ENCODE measurements around the gene KLK13.

KLK13 gene

DNA sequence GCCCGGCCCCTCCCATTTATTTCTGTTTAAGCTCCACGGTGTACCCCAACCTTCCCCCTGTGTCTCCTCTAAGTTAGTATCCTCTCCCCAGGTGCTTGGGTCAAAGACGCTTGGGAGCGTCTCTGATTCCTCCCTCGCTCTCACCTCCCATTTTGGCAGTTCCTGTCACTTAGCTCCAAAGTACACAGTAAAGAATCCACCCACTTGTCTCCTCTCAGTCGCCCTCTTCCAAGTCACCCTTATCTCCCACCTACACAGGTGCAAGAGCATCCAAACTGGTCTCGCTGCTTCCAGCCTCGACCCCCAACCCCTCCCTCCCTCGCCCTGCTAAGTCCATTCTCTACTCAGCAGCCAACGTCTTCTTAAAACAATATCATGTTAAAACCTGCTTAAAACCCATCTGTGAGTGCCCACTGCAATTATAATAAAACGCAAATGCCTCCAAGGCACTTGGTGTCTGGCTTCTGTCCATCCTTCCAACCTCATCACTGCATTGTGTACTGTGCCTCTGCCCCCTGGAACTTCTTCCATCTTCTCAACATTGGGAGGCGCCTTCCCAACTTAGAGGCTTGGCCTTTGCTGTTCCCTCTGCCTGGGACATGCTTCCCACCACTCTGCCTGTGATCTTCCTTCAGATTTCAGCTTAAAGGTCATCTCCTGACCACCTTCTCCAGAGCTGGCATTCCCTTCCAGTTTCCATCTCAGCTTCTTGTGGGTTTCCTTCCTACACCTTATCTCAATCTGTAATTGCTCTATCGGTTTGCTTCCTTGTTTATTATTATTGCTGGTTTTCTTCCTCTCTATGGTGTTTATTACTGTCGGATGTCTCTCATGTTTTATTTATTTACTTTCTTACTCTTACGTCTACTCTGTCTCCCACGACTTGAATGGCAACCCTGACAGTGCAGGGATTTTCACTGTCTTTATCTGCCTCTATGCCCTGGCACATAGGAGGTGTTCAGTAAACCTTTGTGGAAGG lies 27.3 kb upstream of the KLK13 start:
- DNase-seq = no peak

DNA sequence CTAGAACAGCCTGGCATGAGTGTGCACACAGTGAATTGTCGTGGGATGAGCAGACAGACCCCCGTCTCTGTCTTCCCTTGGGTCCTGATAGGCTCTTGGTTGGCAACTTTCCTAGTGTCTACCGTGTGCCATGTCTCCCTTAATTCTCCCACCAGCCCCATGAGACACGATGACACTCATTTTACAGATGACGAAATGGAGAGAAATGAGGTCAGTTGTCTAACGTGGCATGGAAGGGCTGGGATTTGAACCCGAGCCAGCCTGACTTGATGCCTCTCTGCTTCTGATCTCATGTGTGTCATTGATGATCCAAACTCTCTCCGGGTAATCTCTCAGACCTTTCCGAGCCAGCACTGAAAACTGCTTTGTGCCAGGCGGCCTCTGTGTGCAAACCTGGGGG lies 26.2 kb upstream of the KLK13 start:
- no peak for DNase-seq

DNA sequence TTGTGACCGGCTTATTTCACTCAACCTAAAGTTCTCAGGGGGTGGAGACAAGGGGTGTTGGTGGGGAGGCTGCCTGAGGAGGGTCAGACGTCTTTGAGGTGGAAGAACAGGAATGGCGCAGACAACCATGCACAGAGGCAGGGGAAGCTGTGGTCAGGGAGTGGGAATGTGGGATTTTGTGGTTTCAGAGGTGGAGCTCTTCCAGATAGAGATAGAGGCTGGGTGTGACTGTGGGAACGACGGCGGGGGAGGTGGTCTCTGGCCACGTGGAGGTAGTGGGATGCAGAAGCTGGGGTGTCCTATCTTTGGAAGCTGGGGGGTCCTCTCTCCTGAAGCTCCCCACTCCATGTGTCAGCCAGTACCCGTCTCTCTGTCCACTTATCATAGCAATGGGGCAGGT lies 25.6 kb upstream of the KLK13 start:
- DNase-seq = no peak

- DNase-seq = no peak
Observed at GRCh38 chr19:51089786-51090185, 24.9 kb upstream of the KLK13 start.

- no peak for DNase-seq
Observed at GRCh38 chr19:51086153-51086850, 21.4 kb upstream of the KLK13 start.

DNA sequence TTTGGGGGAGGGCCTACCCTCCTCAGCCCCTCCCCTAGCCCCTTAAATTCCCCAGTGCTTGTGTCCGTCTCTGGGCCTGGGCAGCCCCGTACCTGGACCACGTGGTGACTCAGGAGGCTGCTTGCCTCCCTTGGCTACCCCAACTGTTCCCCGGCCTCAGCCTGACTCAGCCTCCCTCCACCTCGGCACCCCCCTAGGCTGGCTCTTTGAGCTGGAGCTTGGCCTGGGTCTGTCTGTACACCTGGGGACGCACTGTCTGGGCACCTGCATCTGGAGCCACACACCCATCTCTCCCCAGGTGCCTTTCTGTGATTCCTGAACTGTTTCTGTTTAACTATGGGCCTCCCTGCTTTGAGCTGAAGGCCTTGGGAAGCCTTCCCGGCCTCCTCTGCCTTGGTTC lies 19.6 kb upstream of the KLK13 start:
- no peak for DNase-seq

GRCh38 chr19:51083783-51084182 lies 18.9 kb upstream of the KLK13 start:
- no peak for DNase-seq

DNA sequence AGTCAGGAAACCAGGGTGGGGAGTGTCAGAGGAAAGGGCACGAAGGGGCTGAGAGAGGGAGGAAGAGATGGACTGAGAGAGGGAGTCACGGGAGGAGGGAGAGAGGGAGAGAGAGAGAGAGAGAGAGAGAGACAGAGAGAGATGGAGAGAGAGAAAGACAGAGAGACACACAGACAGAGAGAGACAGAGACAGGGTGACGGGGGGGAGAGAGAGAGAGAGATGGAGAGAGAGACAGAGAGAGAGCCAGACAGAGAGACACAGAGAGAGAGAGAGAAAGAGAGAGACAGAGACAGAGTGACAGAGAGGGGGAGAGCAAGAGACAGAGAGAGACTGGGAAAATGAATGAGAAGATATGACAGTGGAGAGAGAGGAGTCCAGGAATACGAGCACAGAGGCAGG lies 18.3 kb upstream of the KLK13 start:
- no peak for DNase-seq

- no peak for DNase-seq
Observed at GRCh38 chr19:51082611-51083010, 17.7 kb upstream of the KLK13 start, which contains the start of gene KLK14. Gene KLK14 (minus strand): TSS chr19:51082887. CDS start chr19:51082614, 273 bp downstream.

- DNase-seq = no peak
Observed at GRCh38 chr19:51081476-51081875, 16.6 kb upstream of the KLK13 start.

GRCh38 chr19:51079481-51080110 lies 14.7 kb upstream of the KLK13 start:
- DNase-seq = no peak

GRCh38 chr19:51078731-51079130 lies 13.8 kb upstream of the KLK13 start:
- DNase-seq = no peak

GRCh38 chr19:51078104-51078503 lies 13.2 kb upstream of the KLK13 start:
- DNase-seq = no peak

GRCh38 chr19:51076631-51077213 lies 11.8 kb upstream of the KLK13 start:
- DNase-seq = no peak

DNA sequence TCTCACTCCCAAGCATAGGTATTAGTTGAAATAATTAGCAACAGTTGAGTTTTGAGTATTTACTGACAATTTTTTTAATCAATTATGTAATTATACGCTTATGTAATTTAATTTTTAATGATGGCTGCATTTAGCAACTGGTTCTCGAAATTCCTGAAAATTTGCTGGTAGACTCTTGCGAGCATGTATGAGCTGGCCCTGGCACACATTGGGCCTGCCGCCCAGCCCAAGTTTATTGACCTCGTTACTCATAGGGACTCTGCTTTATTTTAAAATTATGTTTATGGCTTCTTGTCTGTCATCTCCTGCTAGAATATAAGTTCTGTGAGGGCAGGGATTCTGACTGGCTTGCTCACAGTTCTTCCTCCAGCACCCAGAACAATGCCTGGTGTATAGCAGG lies 11.1 kb upstream of the KLK13 start:
- DNase-seq = no peak

DNA sequence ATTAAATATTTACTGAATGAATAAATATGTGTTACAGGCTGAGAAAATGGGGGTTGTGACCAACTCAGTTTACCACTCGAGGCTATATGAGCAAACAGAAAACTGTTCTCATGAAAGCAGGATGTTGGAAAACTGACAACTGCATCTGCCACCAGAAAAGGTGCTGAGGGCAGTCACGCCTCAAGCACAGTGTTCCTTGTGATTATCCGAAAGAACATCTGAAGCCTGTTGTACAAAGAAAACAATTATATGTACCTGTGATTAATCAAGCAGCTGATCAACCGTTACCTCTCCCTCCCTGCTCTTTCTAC lies 6.2 kb upstream of the KLK13 start:
- DNase-seq = no peak

DNA sequence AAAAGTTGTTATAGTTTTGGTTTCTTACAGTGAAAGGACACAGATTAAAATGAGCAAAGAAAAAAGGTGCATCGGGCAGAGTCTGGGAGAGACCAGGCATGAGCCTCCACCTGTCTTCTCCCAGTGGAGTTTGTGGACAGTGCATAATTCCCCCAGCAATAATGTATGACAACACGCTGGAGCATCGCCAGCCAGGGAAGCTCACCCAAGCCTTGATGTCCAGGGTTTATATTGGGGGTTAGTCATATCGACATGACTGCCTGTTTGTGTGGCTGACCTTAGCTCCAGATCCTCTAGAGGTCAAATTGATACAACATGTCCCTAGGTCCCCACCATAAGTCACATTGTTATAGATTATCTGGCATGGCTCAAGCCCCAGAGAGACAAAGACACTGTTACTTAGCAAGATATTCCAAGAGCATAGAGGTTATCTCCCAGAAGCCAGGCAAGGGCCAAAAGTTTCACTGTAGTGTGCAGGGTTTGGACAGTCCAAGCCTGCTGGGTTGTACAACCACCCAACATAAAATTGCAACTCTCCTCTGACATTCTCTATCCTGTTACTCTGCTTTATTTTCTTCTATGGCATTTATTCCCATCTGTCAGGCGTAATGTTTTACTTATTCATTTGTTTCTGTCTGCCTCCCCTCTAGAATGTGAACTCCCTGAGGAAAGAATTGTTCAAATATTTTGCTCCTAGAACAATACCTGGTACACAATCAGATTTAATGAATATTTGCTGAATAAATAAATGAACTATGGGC lies 5.6 kb upstream of the KLK13 start:
- no peak for DNase-seq

DNA sequence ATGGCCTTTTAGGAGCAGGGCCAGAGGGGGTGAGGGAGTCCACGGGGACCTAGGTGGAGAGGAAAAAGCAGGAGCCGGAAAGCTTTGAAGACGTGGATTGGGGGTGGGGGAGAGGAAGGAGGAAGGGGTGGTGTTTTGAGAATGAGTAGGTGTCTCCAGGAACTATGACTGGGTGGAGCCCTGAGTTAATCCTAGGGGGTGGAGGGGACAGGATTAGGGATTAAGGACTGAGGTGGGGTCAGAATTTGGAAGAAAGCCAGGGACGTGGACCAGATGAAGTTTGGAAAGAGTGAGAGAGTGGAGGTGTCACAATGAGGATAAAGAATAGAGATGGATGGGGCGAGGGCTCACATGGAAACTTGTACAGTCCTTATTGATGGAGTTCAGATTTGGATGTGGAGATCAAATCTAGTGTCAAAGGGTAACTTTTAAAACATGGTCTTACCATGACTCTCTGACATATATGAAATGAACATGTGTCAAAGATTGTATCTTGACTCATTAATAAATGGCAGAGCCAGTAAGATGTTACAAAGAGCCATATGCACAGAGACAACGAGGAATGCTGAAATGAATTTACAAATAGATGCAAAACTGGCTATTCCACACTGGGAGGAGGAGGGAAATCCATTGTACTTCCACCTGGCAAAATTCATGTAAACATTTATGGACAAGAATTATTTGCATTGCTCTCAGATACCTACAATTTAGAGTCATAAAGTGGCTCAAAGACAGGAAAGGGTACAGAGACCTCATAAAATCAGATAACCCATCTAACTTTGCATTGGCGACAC lies 1.7 kb upstream of the KLK13 start:
- no peak for DNase-seq

DNA sequence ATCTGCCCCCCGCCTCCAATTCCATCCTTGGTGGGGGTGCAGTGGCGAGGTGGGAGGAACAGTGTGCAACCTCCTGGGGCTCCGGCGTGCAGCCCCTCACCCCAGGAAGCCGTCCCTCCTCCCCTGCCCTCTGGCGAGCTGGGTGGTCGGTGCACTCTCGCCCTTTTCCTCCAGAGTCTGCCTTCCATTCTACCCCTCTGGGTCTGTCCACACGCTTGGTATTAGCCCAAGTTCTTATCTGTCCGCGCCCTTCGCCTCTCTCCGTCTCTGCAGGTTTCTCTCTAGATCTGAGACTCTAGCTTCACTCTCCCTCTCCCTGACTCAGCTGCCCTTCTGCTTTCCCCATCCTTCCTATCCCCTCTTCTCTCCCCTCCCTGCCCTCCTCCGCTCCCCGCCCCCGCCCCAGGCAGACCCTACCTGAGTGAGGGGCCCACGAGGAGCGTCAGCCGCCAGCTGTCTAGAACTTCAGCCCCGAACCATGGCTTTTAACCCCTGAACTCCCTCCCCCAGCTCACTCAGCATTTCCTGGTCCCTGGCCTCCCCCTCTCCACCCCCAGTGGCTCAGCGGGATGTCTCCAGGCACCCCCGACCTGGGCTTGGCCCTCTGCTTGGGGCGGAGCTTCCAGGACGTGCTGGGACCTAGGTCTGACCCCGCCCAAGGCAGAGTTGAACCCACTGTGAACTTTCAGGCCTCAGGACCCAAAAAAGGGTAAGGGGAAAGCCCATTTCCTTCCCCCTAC lies 499 bp upstream of the KLK13 start:
- DNase-seq = no peak

- DNase-seq = no peak
Observed at GRCh38 chr19:51063664-51064063, 1.2 kb downstream of the KLK13 start.

- DNase-seq = no peak
Observed at GRCh38 chr19:51060973-51061372, 3.9 kb downstream of the KLK13 start.

Measured in islet precursor cell (in vitro differentiated cells).